ENCODE data around the gene WDR33. TPM values are rescaled to one million over a fixed set of nuclear protein-coding genes. Genes with fewer than 3 reads are reported as not detected.

The WDR33 gene
- total and polyA plus RNA-seq, 2 donors (not counting 3 experiments of a cell fraction or from before 2014, with no cell fraction given) = 16.4 to 52.5 TPM

GRCh38 chr2:127697482-127698180, 113.3 kb downstream of the WDR33 start:
- TF ChIP-seq POLR2AphosphoS5 (IDR thresholded peaks at IDR 0.05; ENCODE audit: insufficient read depth, low read depth, low read length) (no peak), FOS (IDR thresholded peaks at IDR 0.05; ENCODE audit: borderline replicate concordance, insufficient read depth, low read length) (no peak), MAX (IDR thresholded peaks at IDR 0.05; ENCODE audit: insufficient read depth, insufficient read length) (no peak), GATA2 (IDR thresholded peaks at IDR 0.05; ENCODE audit: insufficient read depth, insufficient read length, low read depth, low read length) (no peak), MYC (IDR thresholded peaks at IDR 0.05; ENCODE audit: low read depth, low read length) (no peak), POLR2A (IDR thresholded peaks at IDR 0.05; ENCODE audit: low read depth, low read length) (no peak), JUN (IDR thresholded peaks at IDR 0.05; ENCODE audit: borderline replicate concordance, insufficient read depth, insufficient read length, low read depth) (no peak), EZH2 (IDR thresholded peaks at IDR 0.05; ENCODE audit: borderline replicate concordance, low read depth, low read length, severe bottlenecking) (no peak)
- TF ChIP-seq, protein P1, sequence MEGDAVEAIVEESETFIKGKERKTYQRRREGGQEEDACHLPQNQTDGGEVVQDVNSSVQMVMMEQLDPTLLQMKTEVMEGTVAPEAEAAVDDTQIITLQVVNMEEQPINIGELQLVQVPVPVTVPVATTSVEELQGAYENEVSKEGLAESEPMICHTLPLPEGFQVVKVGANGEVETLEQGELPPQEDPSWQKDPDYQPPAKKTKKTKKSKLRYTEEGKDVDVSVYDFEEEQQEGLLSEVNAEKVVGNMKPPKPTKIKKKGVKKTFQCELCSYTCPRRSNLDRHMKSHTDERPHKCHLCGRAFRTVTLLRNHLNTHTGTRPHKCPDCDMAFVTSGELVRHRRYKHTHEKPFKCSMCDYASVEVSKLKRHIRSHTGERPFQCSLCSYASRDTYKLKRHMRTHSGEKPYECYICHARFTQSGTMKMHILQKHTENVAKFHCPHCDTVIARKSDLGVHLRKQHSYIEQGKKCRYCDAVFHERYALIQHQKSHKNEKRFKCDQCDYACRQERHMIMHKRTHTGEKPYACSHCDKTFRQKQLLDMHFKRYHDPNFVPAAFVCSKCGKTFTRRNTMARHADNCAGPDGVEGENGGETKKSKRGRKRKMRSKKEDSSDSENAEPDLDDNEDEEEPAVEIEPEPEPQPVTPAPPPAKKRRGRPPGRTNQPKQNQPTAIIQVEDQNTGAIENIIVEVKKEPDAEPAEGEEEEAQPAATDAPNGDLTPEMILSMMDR (IDR thresholded peaks at IDR 0.05; ENCODE audit: extremely low read depth in 1 of 2, insufficient read depth in 1 of 2, low read depth in 1 of 2, low read length in 2 of 2) = no peak
- H3K79me2 ChIP-seq (ENCODE audit: control insufficient read depth, insufficient read depth, low read length) = peaks cover 2% of the 10 kb centered on the region
- no peaks in the 10 kb centered on the region for H3K36me3 ChIP-seq (ENCODE audit: control insufficient read depth in 2 of 2, extremely low read depth in 1 of 2, insufficient read depth in 2 of 2, low read length in 2 of 2)
- no peak for FAIRE-seq
- peaks cover 15% of the 10 kb centered on the region for H3K4me1 ChIP-seq (ENCODE audit: control insufficient read depth, extremely low read depth, insufficient read depth, low read length)
- CTCF ChIA-PET = interaction anchor here (1.0 to 4.2 kb wide), 2 partner anchors 22 to 106 kb away, joined by 3 to 162 read pairs; partner anchors contain the start of gene LIMS2
- H4K20me1 ChIP-seq (replicated peaks; ENCODE audit: control insufficient read depth, extremely low read depth, insufficient read depth, low read length) = no peaks in the 10 kb centered on the region
- no peak overlapping the region for H2AFZ ChIP-seq (ENCODE audit: low read depth, low read length)
- H3K9me1 ChIP-seq (replicated peaks; ENCODE audit: control insufficient read depth, extremely low read depth, insufficient read depth, low read length) = no peaks in the 10 kb centered on the region
- no peak overlapping the region for H3K27ac ChIP-seq (ENCODE audit: insufficient read depth, low read depth, low read length)
- BruUV-seq (replicated peaks) = no TSS peak
- no peaks in the 10 kb centered on the region for H3K27me3 ChIP-seq (ENCODE audit: control insufficient read depth in 2 of 2, insufficient read depth in 2 of 2, low read length in 2 of 2)
- no peak overlapping the region for H3K4me2 ChIP-seq (ENCODE audit: insufficient read depth, low read length)
- intact Hi-C loops (cut with micrococcal nuclease) = loop anchor here (1.0 kb wide), 1 partner anchor 22 kb away; the partner anchor contains the start of gene LIMS2
- DNase-seq (ENCODE audit: low read depth, low spot score) = no peak
- no peak overlapping the region for H3K9ac ChIP-seq (replicated peaks; ENCODE audit: extremely low read depth, insufficient read depth, low read length)
- dilution Hi-C loops (cut with MboI; ENCODE audit: extremely low pct_ligation_motif_present, low sequenced_read_pairs) = no loop called here
- no peaks in the 10 kb centered on the region for H3K9me3 ChIP-seq (replicated peaks; ENCODE audit: control insufficient read depth, insufficient read depth, low read length)
- POLR2A ChIA-PET = interaction anchor here (0.8 kb wide), 1 partner anchor 23 kb away, joined by 3 read pairs; the partner anchor contains the start of gene LIMS2
- H3K4me3 ChIP-seq (replicated peaks in 1 of 3; ENCODE audit: insufficient read depth in 1 of 3, low read depth in 1 of 3, low read length in 3 of 3) = no peak overlapping the region

All from endothelial cell of umbilical vein (primary cell).